8988T (cell line): ENCODE measurements around the gene PHGDH.
"Not testable (repeated sequence)": the region's sequence is repeated elsewhere in the genome, so short reads cannot be mapped to it uniquely, and the experiment has no call there.

Experiments used
- DNase-seq: peaks from one replicate; pipeline ENCODE4 v3.0.0; 2011

Gene PHGDH

GRCh38 chr1:119701659-119702058, 10.1 kb upstream of the PHGDH start:
- no peak for DNase-seq

- no peak for DNase-seq
Measured at GRCh38 chr1:119702384-119702783, 9.3 kb upstream of the PHGDH start.

GRCh38 chr1:119703666-119704450, 7.9 kb upstream of the PHGDH start:
- no peak for DNase-seq

- not testable (repeated sequence) for DNase-seq
Measured at GRCh38 chr1:119706599-119706998, 5.1 kb upstream of the PHGDH start.

GRCh38 chr1:119711356-119711803, 354 bp upstream of the PHGDH start:
- DNase-seq = not testable (repeated sequence)

GRCh38 chr1:119712342-119713038, 756 bp downstream of the PHGDH start:
- DNase-seq = peak; percentile 39

- no peak for DNase-seq
Measured at GRCh38 chr1:119713039-119713748, 1.5 kb downstream of the PHGDH start.

- no peak for DNase-seq
Measured at GRCh38 chr1:119713749-119714456, 2.2 kb downstream of the PHGDH start.

- no peak for DNase-seq
Measured at GRCh38 chr1:119714583-119714982, 2.8 kb downstream of the PHGDH start.

- no peak for DNase-seq
Measured at GRCh38 chr1:119715542-119715941, 3.8 kb downstream of the PHGDH start.

GRCh38 chr1:119718409-119718808, 6.7 kb downstream of the PHGDH start:
- DNase-seq = no peak

- DNase-seq = no peak
Measured at GRCh38 chr1:119718972-119719371, 7.2 kb downstream of the PHGDH start.

- DNase-seq = no peak
Measured at GRCh38 chr1:119720866-119721440, 9.2 kb downstream of the PHGDH start.

- DNase-seq = no peak
Measured at GRCh38 chr1:119721896-119722295, 10.2 kb downstream of the PHGDH start.

- DNase-seq = no peak
Measured at GRCh38 chr1:119724611-119725218, 13.0 kb downstream of the PHGDH start.

GRCh38 chr1:119725626-119726025, 13.9 kb downstream of the PHGDH start:
- DNase-seq = no peak

GRCh38 chr1:119727991-119728390, 16.3 kb downstream of the PHGDH start:
- no peak for DNase-seq

GRCh38 chr1:119729044-119729443, 17.3 kb downstream of the PHGDH start:
- DNase-seq = no peak

- DNase-seq = no peak
Measured at GRCh38 chr1:119731060-119731459, 19.3 kb downstream of the PHGDH start.

GRCh38 chr1:119731741-119732430, 20.2 kb downstream of the PHGDH start:
- no peak for DNase-seq

GRCh38 chr1:119732465-119733168, 20.9 kb downstream of the PHGDH start:
- DNase-seq = no peak
